WTC11 (cell line): ENCODE data around the gene MYL4. TPM values are rescaled to one million over a fixed set of nuclear protein-coding genes. Genes with fewer than 3 reads are reported as not detected.

ENCODE experiments used
- ATAC-seq: fragments of 200-7000 bp; cut with Tn5 transposase; 2 replicates; pipeline ENCODE4 v1.10.0; 2021; ENCODE audit warnings: mild to moderate bottlenecking, moderate library complexity
- CTCF ChIA-PET: fragments of 300-600 bp; sonication (Branson Sonifier 250); formaldehyde crosslinking; loops from one replicate; lab custom pipeline; 2021; ENCODE audit warnings: antibody characterized with exemption; lab: Charles Lee
- POLR2A ChIA-PET: fragments of 350-600 bp; sonication (Branson Sonifier 250); formaldehyde crosslinking; loops from one replicate; lab custom pipeline; 2021; ENCODE audit warnings: antibody characterized with exemption; lab: Charles Lee
- DNase-seq: peaks from one replicate; pipeline ENCODE4 v3.0.0; 2021; ENCODE audit warnings: low spot score
- H3K27ac Mint-ChIP-seq: 2 replicates; pipeline ENCODE4 v1.8.0; 2021; ENCODE audit warnings: mixed read lengths
- H3K27me3 Mint-ChIP-seq: 2 replicates; pipeline ENCODE4 v1.8.0; 2021; ENCODE audit warnings: low read depth, mild to moderate bottlenecking, moderate library complexity, mixed read lengths
- H3K36me3 Mint-ChIP-seq: 2 replicates; pipeline ENCODE4 v1.8.0; 2021; ENCODE audit warnings: mixed read lengths
- H3K4me1 Mint-ChIP-seq: 2 replicates; pipeline ENCODE4 v1.8.0; 2022; ENCODE audit warnings: mixed read lengths
- H3K4me3 Mint-ChIP-seq: 2 replicates; pipeline ENCODE4 v1.8.0; 2021; ENCODE audit warnings: mild to moderate bottlenecking, moderate library complexity, mixed read lengths
- H3K9me3 Mint-ChIP-seq: 2 replicates; pipeline ENCODE4 v1.8.0; 2021; ENCODE audit warnings: mixed read lengths
- FOXJ3 ChIP-seq: sonication (generic); formaldehyde crosslinking; IDR thresholded peaks from 2 replicates; pipeline ENCODE4 v1.9.0; 2021; ENCODE audit warnings: missing genetic modification reagents, mild to moderate bottlenecking, borderline replicate concordance
- GTF2I ChIP-seq: fragments of 250-450 bp; sonication (Bioruptor Pico); conservative IDR thresholded peaks from 2 replicates; pipeline ENCODE4 v1.4.0; 2021; ENCODE audit warnings: mild to moderate bottlenecking
- MAX ChIP-seq: sonication (generic); formaldehyde crosslinking; IDR thresholded peaks from 2 replicates; pipeline ENCODE4 v1.8.0; 2022; ENCODE audit warnings: mild to moderate bottlenecking, missing genetic modification reagents
- MLX ChIP-seq: sonication (generic); formaldehyde crosslinking; IDR thresholded peaks from 2 replicates; pipeline ENCODE4 v1.8.1; 2023; ENCODE audit warnings: mild to moderate bottlenecking, missing genetic modification reagents, moderate library complexity
- MXD4 ChIP-seq: fragments of 250-450 bp; sonication (Bioruptor Pico); IDR thresholded peaks from 2 replicates; pipeline ENCODE4 v1.8.0; 2021; ENCODE audit warnings: mild to moderate bottlenecking, moderate library complexity, borderline replicate concordance
- PRDM15 ChIP-seq: sonication (generic); formaldehyde crosslinking; IDR thresholded peaks from 2 replicates; pipeline ENCODE4 v1.8.0; 2022; ENCODE audit warnings: missing genetic modification reagents
- SMAD4 ChIP-seq: sonication (generic); formaldehyde crosslinking; IDR thresholded peaks from 2 replicates; pipeline ENCODE4 v1.8.0; 2022; ENCODE audit warnings: mild to moderate bottlenecking, missing genetic modification reagents
- TP53 ChIP-seq: sonication (generic); formaldehyde crosslinking; IDR thresholded peaks from 2 replicates; pipeline ENCODE4 v1.8.1; 2023; ENCODE audit warnings: mild to moderate bottlenecking, missing genetic modification reagents
- ZNF121 ChIP-seq: sonication (generic); formaldehyde crosslinking; IDR thresholded peaks from 2 replicates; pipeline ENCODE4 v1.8.0; 2023; ENCODE audit warnings: missing genetic modification reagents
- ZNF317 ChIP-seq: sonication (generic); formaldehyde crosslinking; IDR thresholded peaks from 2 replicates; pipeline ENCODE4 v1.8.1; 2023; ENCODE audit warnings: low read depth, mild to moderate bottlenecking, moderate library complexity, missing genetic modification reagents, borderline replicate concordance
- total RNA-seq: library from RNA; stranded (reverse); gene quantifications from 3 replicates; pipeline ENCODE4 v1.2.3, GENCODE V29; 2021
- TF ChIP-seq, protein P1 (sequence below): fragments of 250-450 bp; sonication (Bioruptor Pico); IDR thresholded peaks from 2 replicates; pipeline ENCODE4 v1.9.0; 2021; ENCODE audit warnings: mild to moderate bottlenecking, borderline replicate concordance
- TF ChIP-seq, protein P2 (sequence below): sonication (generic); formaldehyde crosslinking; conservative IDR thresholded peaks from 2 replicates; pipeline ENCODE4 v1.8.1; 2022; ENCODE audit warnings: mild to moderate bottlenecking, missing genetic modification reagents

Gene MYL4
- total RNA-seq, 1 experiment from 2014 or later = 0.50 TPM

GRCh38 chr17:47251421-47251940 is 42.3 kb downstream of the MYL4 start:
- no peak overlapping the region for H3K4me3 Mint-ChIP-seq
- H3K27me3 Mint-ChIP-seq = peaks cover 42% of the 10 kb centered on the region
- CTCF ChIA-PET = interaction anchor here (2.9 kb wide), 1 partner anchor 24 kb away, joined by 11 read pairs; no protein-coding TSS in a partner anchor
- H3K36me3 Mint-ChIP-seq = no peaks in the 10 kb centered on the region
- no peak for DNase-seq
- peaks cover 30% of the 10 kb centered on the region for H3K4me1 Mint-ChIP-seq
- no peak for TF ChIP-seq PRDM15 (CRISPR knock-in tag)
- no peak for TF ChIP-seq TP53 (CRISPR knock-in tag)
- TF ChIP-seq MXD4 = no peak
- no peak for TF ChIP-seq FOXJ3 (CRISPR knock-in tag)
- no peak; the same call in 1 of the 2 replicates for ATAC-seq
- POLR2A ChIA-PET = no interaction called here
- no peak overlapping the region for H3K27ac Mint-ChIP-seq
- peaks cover 4% of the 10 kb centered on the region; the same call in 1 of the 2 replicates for H3K9me3 Mint-ChIP-seq

DNA sequence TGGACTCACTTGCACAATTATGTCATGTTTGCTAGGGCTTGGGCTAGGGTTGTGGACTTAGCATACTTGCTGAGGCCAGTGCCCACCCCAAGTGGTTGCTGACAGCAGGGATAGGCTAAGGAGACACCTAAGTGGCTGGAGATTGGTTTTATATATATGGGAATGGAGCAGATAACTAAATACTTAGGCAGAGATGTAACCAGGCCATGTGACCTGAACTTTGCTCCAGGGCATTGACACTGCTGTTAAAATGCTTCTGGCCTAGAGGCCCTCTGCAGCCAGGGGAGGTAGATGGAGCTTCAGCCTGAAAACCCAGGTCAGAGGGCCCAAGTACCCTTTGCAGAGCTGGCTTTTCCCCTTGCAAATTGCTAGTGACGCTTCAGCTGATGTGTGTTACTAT is 43.1 kb downstream of the MYL4 start:
- Mint-ChIP-seq H3K27ac (no peak overlapping the region), H3K4me3 (no peak overlapping the region; the same call in 1 of the 2 replicates), H3K36me3 (no peaks in the 10 kb centered on the region), H3K4me1 (peaks cover 36% of the 10 kb centered on the region), H3K9me3 (peaks cover 4% of the 10 kb centered on the region; the same call in 1 of the 2 replicates), H3K27me3 (peaks cover 50% of the 10 kb centered on the region)
- CTCF ChIA-PET = interaction anchor here (2.9 kb wide), 1 partner anchor 23 kb away, joined by 11 read pairs; no protein-coding TSS in a partner anchor
- ATAC-seq (no peak), DNase-seq (no peak)
- POLR2A ChIA-PET = no interaction called here
- TF ChIP-seq GTF2I (CRISPR knock-in tag) = no peak
- no peak for TF ChIP-seq SMAD4 (CRISPR knock-in tag)
- TF ChIP-seq, protein P1, sequence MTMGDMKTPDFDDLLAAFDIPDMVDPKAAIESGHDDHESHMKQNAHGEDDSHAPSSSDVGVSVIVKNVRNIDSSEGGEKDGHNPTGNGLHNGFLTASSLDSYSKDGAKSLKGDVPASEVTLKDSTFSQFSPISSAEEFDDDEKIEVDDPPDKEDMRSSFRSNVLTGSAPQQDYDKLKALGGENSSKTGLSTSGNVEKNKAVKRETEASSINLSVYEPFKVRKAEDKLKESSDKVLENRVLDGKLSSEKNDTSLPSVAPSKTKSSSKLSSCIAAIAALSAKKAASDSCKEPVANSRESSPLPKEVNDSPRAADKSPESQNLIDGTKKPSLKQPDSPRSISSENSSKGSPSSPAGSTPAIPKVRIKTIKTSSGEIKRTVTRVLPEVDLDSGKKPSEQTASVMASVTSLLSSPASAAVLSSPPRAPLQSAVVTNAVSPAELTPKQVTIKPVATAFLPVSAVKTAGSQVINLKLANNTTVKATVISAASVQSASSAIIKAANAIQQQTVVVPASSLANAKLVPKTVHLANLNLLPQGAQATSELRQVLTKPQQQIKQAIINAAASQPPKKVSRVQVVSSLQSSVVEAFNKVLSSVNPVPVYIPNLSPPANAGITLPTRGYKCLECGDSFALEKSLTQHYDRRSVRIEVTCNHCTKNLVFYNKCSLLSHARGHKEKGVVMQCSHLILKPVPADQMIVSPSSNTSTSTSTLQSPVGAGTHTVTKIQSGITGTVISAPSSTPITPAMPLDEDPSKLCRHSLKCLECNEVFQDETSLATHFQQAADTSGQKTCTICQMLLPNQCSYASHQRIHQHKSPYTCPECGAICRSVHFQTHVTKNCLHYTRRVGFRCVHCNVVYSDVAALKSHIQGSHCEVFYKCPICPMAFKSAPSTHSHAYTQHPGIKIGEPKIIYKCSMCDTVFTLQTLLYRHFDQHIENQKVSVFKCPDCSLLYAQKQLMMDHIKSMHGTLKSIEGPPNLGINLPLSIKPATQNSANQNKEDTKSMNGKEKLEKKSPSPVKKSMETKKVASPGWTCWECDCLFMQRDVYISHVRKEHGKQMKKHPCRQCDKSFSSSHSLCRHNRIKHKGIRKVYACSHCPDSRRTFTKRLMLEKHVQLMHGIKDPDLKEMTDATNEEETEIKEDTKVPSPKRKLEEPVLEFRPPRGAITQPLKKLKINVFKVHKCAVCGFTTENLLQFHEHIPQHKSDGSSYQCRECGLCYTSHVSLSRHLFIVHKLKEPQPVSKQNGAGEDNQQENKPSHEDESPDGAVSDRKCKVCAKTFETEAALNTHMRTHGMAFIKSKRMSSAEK = no peak
- no peak for TF ChIP-seq MLX (CRISPR knock-in tag)
- TF ChIP-seq, protein P2, sequence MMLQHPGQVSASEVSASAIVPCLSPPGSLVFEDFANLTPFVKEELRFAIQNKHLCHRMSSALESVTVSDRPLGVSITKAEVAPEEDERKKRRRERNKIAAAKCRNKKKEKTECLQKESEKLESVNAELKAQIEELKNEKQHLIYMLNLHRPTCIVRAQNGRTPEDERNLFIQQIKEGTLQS (CRISPR knock-in tag) = no peak
- no peak for TF ChIP-seq ZNF317 (CRISPR knock-in tag)
- no peak for TF ChIP-seq ZNF121 (CRISPR knock-in tag)
- no peak for TF ChIP-seq MAX
